Spleen (tissue), 11 donors: ENCODE results near the gene CBS. TPM values are rescaled to one million over a fixed set of nuclear protein-coding genes. Genes with fewer than 3 reads are reported as not detected.

Experiments used
- DNase-seq: peaks from one replicate; pipeline ENCODE4 v3.0.0-alpha.2; 2020
- H3K27ac ChIP-seq, 8 donors: fragments of 200-600 bp; sonication (generic) in 7 of 8; 1 replicate in 4 of 8; 2 replicates in 4 of 8; pipeline versions ENCODE4 v1.5.0 to v1.8.0; 2016 to 2021; ENCODE audit warnings: inconsistent platforms in 4 of 8, mild to moderate bottlenecking in 4 of 8, moderate library complexity in 1 of 8
- H3K27me3 ChIP-seq, 7 donors: fragments of 200-600 bp; sonication (generic) in 6 of 7; replicated peaks in 1 of 7; 1 replicate in 4 of 7; 2 replicates in 3 of 7; pipeline versions ENCODE4 v1.5.0 to v1.8.0; 2016 to 2021; ENCODE audit warnings: inconsistent platforms in 3 of 7, mild to moderate bottlenecking in 1 of 7
- H3K36me3 ChIP-seq, 6 donors: fragments of 200-600 bp; sonication (generic) in 5 of 6; 1 replicate in 4 of 6; 2 replicates in 2 of 6; pipeline versions ENCODE4 v1.5.0 to v1.8.0; 2016 to 2021; ENCODE audit warnings: inconsistent platforms in 2 of 6
- H3K4me1 ChIP-seq, 6 donors: fragments of 200-600 bp; sonication (generic) in 5 of 6; 1 replicate in 3 of 6; 2 replicates in 3 of 6; pipeline versions ENCODE4 v1.5.0 to v1.8.0; 2016 to 2021; ENCODE audit warnings: inconsistent platforms in 3 of 6
- H3K4me3 ChIP-seq, 8 donors: fragments of 200-600 bp; sonication (generic) in 7 of 8; 1 replicate in 4 of 8; 2 replicates in 4 of 8; pipeline versions ENCODE4 v1.5.0 to v1.8.0; 2016 to 2021; ENCODE audit warnings: inconsistent platforms in 4 of 8, mild to moderate bottlenecking in 4 of 8, moderate library complexity in 2 of 8
- H3K9me3 ChIP-seq, 8 donors: fragments of 200-600 bp; sonication (generic) in 7 of 8; 1 replicate in 4 of 8; 2 replicates in 4 of 8; pipeline versions ENCODE4 v1.5.0 to v1.8.0; 2016 to 2021; ENCODE audit warnings: inconsistent platforms in 4 of 8
- CTCF ChIP-seq, 11 experiments: fragments of 200-600 bp in 7 of 11; fragments of 450-650 bp in 4 of 11; sonication (generic) in 4 of 11; IDR thresholded peaks in 8 of 11; conservative IDR thresholded peaks in 3 of 11; 1 replicate in 7 of 11; 2 replicates in 4 of 11; pipeline versions ENCODE4 v1.4.0 to v1.8.0; 2016 to 2021; ENCODE audit warnings: antibody characterized with exemption in 11 of 11, inconsistent platforms in 4 of 11, mild to moderate bottlenecking in 1 of 11
- POLR2A ChIP-seq, 3 donors: fragments of 450-650 bp; IDR thresholded peaks; one replicate each; pipeline ENCODE4 v1.5.1; 2017; ENCODE audit warnings: antibody characterized with exemption in 3 of 3, mild to moderate bottlenecking in 1 of 3
- POLR2AphosphoS5 ChIP-seq, 3 donors: sonication (generic); formaldehyde crosslinking; IDR thresholded peaks; one replicate each; pipeline ENCODE4 v1.5.1; 2017; ENCODE audit warnings: antibody characterized with exemption in 3 of 3
- WGBS, 5 donors: extraction: QIAGEN DNeasy Blood & Tissue Kit in 3 of 5; methylation state at CpG; one replicate each; pipeline versions ENCODE4 v1.1.5 to v1.1.7; 2013 to 2018; 5-methylcytosine and 5-hydroxymethylcytosine counted together
- intact Hi-C: fragments of 100-400 bp; cut with DNase I; formaldehyde crosslinking; loops from one replicate; pipeline ENCODE4 v1.15.0; 2023; ENCODE audit warnings: low total_unique reads
- polyA plus RNA-seq, 3 donors: library from polyadenylated mRNA; stranded (reverse); fragments of 200-250 nt; gene quantifications; one replicate each; pipeline ENCODE4 v1.2.1, GENCODE V29; 2013
- total RNA-seq, 7 donors: library from RNA; depleted of rRNA in 3 of 7; stranded (reverse); fragments of >200 nt in 3 of 7; fragmentation: NEBNext Ultra II Directional in 4 of 7; extraction: Animal tissue kit (Norgen Biotek cat#: 25700) in 4 of 7; gene quantifications; one replicate each; pipeline versions ENCODE4 v1.1.0 to v1.2.1, GENCODE V29; 2016 to 2021
- donor health status: healthy with polysubstance abuse.
- donor health status: DM: no; HTN: no; CAD: no; lungs with moderate emphysema.
- donor health status: DM: no; HTN: no; CAD: no.
- donor health status: Bipolar disorder and iron deficiency.
- donor health status: healthy.
- donor health status: DM: no; HTN: no; CAD: no.
- donor health status: DM: yes; HTN: yes; CAD: no.

Gene CBS
- total and polyA plus RNA-seq, 10 donors = 0.65 to 10.9 (median 4.0) TPM

- peak; percentile 54 for DNase-seq
Observed at GRCh38 chr21:43005635-43006034, 70.0 kb downstream of the CBS start.

GRCh38 chr21:43004926-43005325, 70.7 kb downstream of the CBS start:
- Histone ChIP-seq H3K4me3 (no peak overlapping the region), H3K27me3 (no peaks in the 10 kb centered on the region), H3K9me3 (peaks cover under 1 to 10% (median 6%) of the 10 kb centered on the region in 8 donors), H3K36me3 (peaks cover 0 to 62% (median 36%) of the 10 kb centered on the region in 6 donors), H3K27ac (no peak overlapping the region), H3K4me1 (peaks cover 0 to 8% (median 0%) of the 10 kb centered on the region in 6 donors)
- TF ChIP-seq POLR2A (IDR thresholded peaks at IDR 0.05) (no peak), POLR2AphosphoS5 (IDR thresholded peaks at IDR 0.05) (no peak), CTCF (IDR thresholded peaks at IDR 0.05 in 8 of 11, conservative IDR thresholded peaks at IDR 0.05 in 3 of 11) (no peak)
- 81 to 85% (median 82%) methylated on average over 8 of the region's 8 CpGs for WGBS, 5 donors
- no peak for DNase-seq
- intact Hi-C loops = no loop called here

More at GRCh38 chr21:43005635-43006034, 70.0 kb downstream of the CBS start:
- WGBS, 5 donors = 80 to 87% (median 85%) methylated on average over 9 of the region's 9 CpGs
- peaks cover 0 to 69% (median 38%) of the 10 kb centered on the region in 6 donors for H3K36me3 ChIP-seq
- intact Hi-C loops = no loop called here
- H3K9me3 ChIP-seq = peaks cover 0 to 3% (median 0%) of the 10 kb centered on the region in 8 donors
- TF ChIP-seq POLR2AphosphoS5 (IDR thresholded peaks at IDR 0.05) = no peak
- no peak for TF ChIP-seq POLR2A (IDR thresholded peaks at IDR 0.05)
- no peak for TF ChIP-seq CTCF (IDR thresholded peaks at IDR 0.05 in 8 of 11, conservative IDR thresholded peaks at IDR 0.05 in 3 of 11)
- H3K27me3 ChIP-seq = no peaks in the 10 kb centered on the region
- no peak overlapping the region for H3K27ac ChIP-seq
- H3K4me3 ChIP-seq = no peak overlapping the region
- peaks cover 0 to 8% (median 0%) of the 10 kb centered on the region in 6 donors for H3K4me1 ChIP-seq

Other genes with a start within 250 kb of the CBS start
- gene WDR4, start 196.3 kb downstream of the CBS start, total RNA-seq = 10 to 100 TPM; 11.2 to 31.3 (median 20.7) TPM
- gene WDR4, start 196.3 kb downstream of the CBS start, polyA plus RNA-seq = 10 to 100 TPM in 2 of 3 donors, 1 to 10 TPM in 1; 6.1 to 17.4 (median 11.6) TPM
- gene NDUFV3, start 182.5 kb downstream of the CBS start, total RNA-seq = 10 to 100 TPM; 27.2 to 38.8 (median 37.1) TPM
- gene NDUFV3, start 182.5 kb downstream of the CBS start, polyA plus RNA-seq = 10 to 100 TPM; 12.0 to 18.7 (median 12.1) TPM
- not detected for gene ERVH48-1, start 150.2 kb downstream of the CBS start, total RNA-seq
- gene ERVH48-1, start 150.2 kb downstream of the CBS start, polyA plus RNA-seq = under 1 TPM in 1 of 3 donors, not detected in 2; 0.05 TPM
- gene PKNOX1, start 101.3 kb downstream of the CBS start, total RNA-seq = 10 to 100 TPM; 11.1 to 21.2 (median 17.3) TPM
- 10 to 100 TPM in 1 of 3 donors, 1 to 10 TPM in 2; 7.3 to 10.1 (median 8.7) TPM for gene PKNOX1, start 101.3 kb downstream of the CBS start, polyA plus RNA-seq
- 10 to 100 TPM; 15.2 to 98.0 (median 61.2) TPM for gene U2AF1, start 31.7 kb upstream of the CBS start, total RNA-seq
- gene U2AF1, start 31.7 kb upstream of the CBS start, polyA plus RNA-seq = 10 to 100 TPM; 36.7 to 70.8 (median 40.7) TPM
- not detected for gene CRYAA, start 93.2 kb upstream of the CBS start, total RNA-seq
- not detected for gene CRYAA, start 93.2 kb upstream of the CBS start, polyA plus RNA-seq